ENCODE measurements around the gene TTC1.

TTC1 gene

GRCh38 chr5:160049099-160049498, 40.2 kb downstream of the TTC1 start:
- Histone ChIP-seq H3K27me3 (ENCODE audit: control insufficient read depth, low read length) (no peaks in the 10 kb centered on the region), H3K27ac (ENCODE audit: low read depth, low read length) (no peak overlapping the region), H3K4me1 (ENCODE audit: control insufficient read depth, low read length) (no peaks in the 10 kb centered on the region), H3K9me3 (ENCODE audit: control insufficient read depth, insufficient read depth, low read length) (no peaks in the 10 kb centered on the region), H3K4me2 (ENCODE audit: low read length) (no peak overlapping the region), H3K4me3 (ENCODE audit: low read length) (no peak overlapping the region), H3K79me2 (ENCODE audit: control insufficient read depth, low read length) (no peaks in the 10 kb centered on the region), H3F3A (ENCODE audit: control insufficient read depth, insufficient read depth) (no peaks in the 10 kb centered on the region), H3K36me3 (ENCODE audit: control insufficient read depth, low read length) (peaks cover 34% of the 10 kb centered on the region), H4K20me1 (ENCODE audit: control insufficient read depth, insufficient read depth, low read depth, low read length) (no peaks in the 10 kb centered on the region), H3K9me2 (replicated peaks; ENCODE audit: control insufficient read depth, low read length) (no peaks in the 10 kb centered on the region)
- TF ChIP-seq CTCF (IDR thresholded peaks at IDR 0.05; ENCODE audit: low read depth, low read length, poor library complexity, severe bottlenecking) (no peak), EZH2phosphoT487 (IDR thresholded peaks at IDR 0.05; ENCODE audit: borderline replicate concordance, low read length) (no peak)

DNA sequence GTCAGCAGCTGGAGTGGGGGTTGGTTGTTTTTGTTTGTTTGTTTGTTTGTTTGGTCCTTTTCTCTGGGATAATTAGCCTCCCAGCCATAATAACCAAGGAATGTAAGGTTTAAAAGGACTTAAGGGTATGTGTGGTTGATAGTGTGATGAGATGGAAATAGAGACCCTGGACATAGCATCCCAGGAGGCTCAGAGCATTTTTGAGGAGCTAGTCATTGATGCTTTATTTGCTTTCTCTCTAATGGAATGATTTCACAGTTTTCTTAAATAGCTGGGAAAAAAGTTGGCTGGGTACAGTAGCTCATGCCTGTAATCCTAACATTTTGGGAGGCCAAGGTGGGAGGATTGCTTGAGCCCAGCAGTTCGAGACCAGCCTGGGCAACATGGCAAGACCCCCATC, 45.1 kb downstream of the TTC1 start:
- Histone ChIP-seq H3K79me2 (ENCODE audit: control insufficient read depth, low read length) (no peaks in the 10 kb centered on the region), H3F3A (ENCODE audit: control insufficient read depth, insufficient read depth) (no peaks in the 10 kb centered on the region), H3K9me2 (replicated peaks; ENCODE audit: control insufficient read depth, low read length) (no peaks in the 10 kb centered on the region), H3K9me3 (ENCODE audit: control insufficient read depth, insufficient read depth, low read length) (no peaks in the 10 kb centered on the region), H3K27ac (ENCODE audit: low read depth, low read length) (no peak overlapping the region), H3K36me3 (ENCODE audit: control insufficient read depth, low read length) (peaks cover 49% of the 10 kb centered on the region), H3K4me3 (ENCODE audit: low read length) (no peak overlapping the region), H3K27me3 (ENCODE audit: control insufficient read depth, low read length) (no peaks in the 10 kb centered on the region), H3K4me2 (ENCODE audit: low read length) (no peak overlapping the region), H4K20me1 (ENCODE audit: control insufficient read depth, insufficient read depth, low read depth, low read length) (no peaks in the 10 kb centered on the region), H3K4me1 (ENCODE audit: control insufficient read depth, low read length) (no peaks in the 10 kb centered on the region)
- TF ChIP-seq CTCF (IDR thresholded peaks at IDR 0.05; ENCODE audit: low read depth, low read length, poor library complexity, severe bottlenecking) = no peak
- no peak for TF ChIP-seq EZH2phosphoT487 (IDR thresholded peaks at IDR 0.05; ENCODE audit: borderline replicate concordance, low read length)

DNA sequence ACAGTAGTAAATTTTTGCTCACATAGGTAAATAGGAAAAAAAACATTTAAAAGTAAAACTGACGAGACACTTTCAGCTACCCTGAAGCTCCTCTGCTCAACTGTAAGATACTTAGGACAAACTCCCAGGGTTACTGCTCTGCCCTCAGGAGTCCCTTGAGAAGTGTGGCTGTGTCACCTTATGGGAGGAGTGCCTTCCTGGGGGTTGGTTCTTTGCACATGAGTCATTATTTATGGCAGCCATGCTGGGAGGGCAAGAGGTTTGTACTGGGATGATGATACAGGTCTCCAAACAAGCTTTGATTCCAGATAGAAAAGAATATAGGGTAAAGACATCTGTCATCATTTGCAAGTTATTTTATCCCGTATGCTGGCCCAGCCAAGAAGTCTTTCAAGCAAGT, 45.9 kb downstream of the TTC1 start:
- Histone ChIP-seq H3K4me3 (ENCODE audit: low read length) (no peak overlapping the region), H3K4me1 (ENCODE audit: control insufficient read depth, low read length) (no peaks in the 10 kb centered on the region), H3K27ac (ENCODE audit: low read depth, low read length) (no peak overlapping the region), H3F3A (ENCODE audit: control insufficient read depth, insufficient read depth) (no peaks in the 10 kb centered on the region), H3K4me2 (ENCODE audit: low read length) (no peak overlapping the region), H3K36me3 (ENCODE audit: control insufficient read depth, low read length) (peaks cover 53% of the 10 kb centered on the region), H4K20me1 (ENCODE audit: control insufficient read depth, insufficient read depth, low read depth, low read length) (no peaks in the 10 kb centered on the region), H3K27me3 (ENCODE audit: control insufficient read depth, low read length) (no peaks in the 10 kb centered on the region), H3K79me2 (ENCODE audit: control insufficient read depth, low read length) (no peaks in the 10 kb centered on the region), H3K9me3 (ENCODE audit: control insufficient read depth, insufficient read depth, low read length) (no peaks in the 10 kb centered on the region), H3K9me2 (replicated peaks; ENCODE audit: control insufficient read depth, low read length) (no peaks in the 10 kb centered on the region)
- TF ChIP-seq EZH2phosphoT487 (IDR thresholded peaks at IDR 0.05; ENCODE audit: borderline replicate concordance, low read length) = no peak
- no peak for TF ChIP-seq CTCF (IDR thresholded peaks at IDR 0.05; ENCODE audit: low read depth, low read length, poor library complexity, severe bottlenecking)

GRCh38 chr5:160057256-160057655, 48.3 kb downstream of the TTC1 start:
- no peak overlapping the region for H3K4me2 ChIP-seq (ENCODE audit: low read length)
- H4K20me1 ChIP-seq (ENCODE audit: control insufficient read depth, insufficient read depth, low read depth, low read length) = no peaks in the 10 kb centered on the region
- H3K27me3 ChIP-seq (ENCODE audit: control insufficient read depth, low read length) = no peaks in the 10 kb centered on the region
- no peak overlapping the region for H3K4me3 ChIP-seq (ENCODE audit: low read length)
- no peaks in the 10 kb centered on the region for H3K4me1 ChIP-seq (ENCODE audit: control insufficient read depth, low read length)
- no peaks in the 10 kb centered on the region for H3K9me3 ChIP-seq (ENCODE audit: control insufficient read depth, insufficient read depth, low read length)
- H3F3A ChIP-seq (ENCODE audit: control insufficient read depth, insufficient read depth) = no peaks in the 10 kb centered on the region
- no peaks in the 10 kb centered on the region for H3K79me2 ChIP-seq (ENCODE audit: control insufficient read depth, low read length)
- no peak overlapping the region for H3K27ac ChIP-seq (ENCODE audit: low read depth, low read length)
- H3K36me3 ChIP-seq (ENCODE audit: control insufficient read depth, low read length) = peaks cover 39% of the 10 kb centered on the region
- H3K9me2 ChIP-seq (replicated peaks; ENCODE audit: control insufficient read depth, low read length) = no peaks in the 10 kb centered on the region
- TF ChIP-seq CTCF (IDR thresholded peaks at IDR 0.05; ENCODE audit: low read depth, low read length, poor library complexity, severe bottlenecking) (no peak), EZH2phosphoT487 (IDR thresholded peaks at IDR 0.05; ENCODE audit: borderline replicate concordance, low read length) (no peak)

All from DOHH2 (cell line).